Measurements from ENCODE around the gene RHBDF2. TPM values are rescaled to one million over a fixed set of nuclear protein-coding genes. Genes with fewer than 3 reads are reported as not detected.
A peak's percentile ranks its signal among the peaks of the same experiment; 100 is the strongest.

RHBDF2 gene
- total and polyA plus RNA-seq, 2 donors (not counting 1 experiment from before 2014, with no cell fraction given): 288 to 482 TPM

DNA sequence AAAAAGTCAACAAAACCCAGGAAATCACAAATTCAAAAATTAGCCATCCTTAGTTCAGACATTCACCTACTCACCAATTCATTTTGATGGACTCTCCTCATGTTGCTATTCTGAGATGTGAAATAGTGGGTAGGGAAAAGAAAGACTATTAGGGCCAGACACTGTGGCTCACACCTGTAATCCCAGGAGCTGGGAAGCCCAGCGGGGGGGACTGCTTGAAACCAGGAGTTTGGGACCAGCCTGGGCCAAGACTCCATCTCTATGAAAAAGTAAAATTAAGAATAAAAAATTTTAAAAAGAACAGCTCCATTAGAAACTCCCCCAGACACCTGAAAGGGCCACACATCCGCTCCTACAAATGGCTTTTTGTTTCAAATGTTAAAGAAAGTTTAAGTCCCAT lies 69.7 kb downstream of the RHBDF2 start:
- no peaks in the 10 kb centered on the region for H3K9me3 ChIP-seq (ENCODE audit: control extremely low read depth in 1 of 3, control insufficient read depth in 2 of 3, insufficient read depth in 1 of 3, low read length in 2 of 3)
- no peaks in the 10 kb centered on the region for H3K27me3 Mint-ChIP-seq
- POLR2A ChIA-PET: interaction anchor here (0.9 kb wide), 1 partner anchor 15 kb away, joined by 4 read pairs; no protein-coding TSS in a partner anchor
- H3K27me3 ChIP-seq (replicated peaks in 1 of 4; ENCODE audit: control extremely low read depth in 1 of 4, control insufficient read depth in 3 of 4, insufficient read depth in 4 of 4, low read length in 3 of 4): no peaks in the 10 kb centered on the region
- intact Hi-C loops (cut with micrococcal nuclease): no loop called here
- peaks cover 0 to 2% of the 10 kb centered on the region in 2 experiments for H3K36me3 ChIP-seq (replicated peaks in 1 of 2; ENCODE audit: control extremely low read depth in 1 of 2, control insufficient read depth in 1 of 2, extremely low read depth in 1 of 2, insufficient read depth in 2 of 2, low read length in 1 of 2)
- no peak for DNase-seq
- H2AFZ ChIP-seq (ENCODE audit: insufficient read depth, low read depth, low read length, poor library complexity, severe bottlenecking): no peak overlapping the region
- H3K27ac Mint-ChIP-seq: peak overlapping the region; percentile 6
- H3K9me3 Mint-ChIP-seq (ENCODE audit: insufficient read depth): no peaks in the 10 kb centered on the region
- no peak overlapping the region for H3K9ac ChIP-seq (ENCODE audit: low read length)
- peak overlapping the region; percentile 16 for H3K4me3 Mint-ChIP-seq
- no peak overlapping the region for H3K4me3 ChIP-seq (ENCODE audit: control extremely low read depth in 1 of 5, extremely low read depth in 1 of 5, insufficient read depth in 1 of 5, low read depth in 2 of 5, low read length in 4 of 5)
- TF ChIP-seq, protein P1, sequence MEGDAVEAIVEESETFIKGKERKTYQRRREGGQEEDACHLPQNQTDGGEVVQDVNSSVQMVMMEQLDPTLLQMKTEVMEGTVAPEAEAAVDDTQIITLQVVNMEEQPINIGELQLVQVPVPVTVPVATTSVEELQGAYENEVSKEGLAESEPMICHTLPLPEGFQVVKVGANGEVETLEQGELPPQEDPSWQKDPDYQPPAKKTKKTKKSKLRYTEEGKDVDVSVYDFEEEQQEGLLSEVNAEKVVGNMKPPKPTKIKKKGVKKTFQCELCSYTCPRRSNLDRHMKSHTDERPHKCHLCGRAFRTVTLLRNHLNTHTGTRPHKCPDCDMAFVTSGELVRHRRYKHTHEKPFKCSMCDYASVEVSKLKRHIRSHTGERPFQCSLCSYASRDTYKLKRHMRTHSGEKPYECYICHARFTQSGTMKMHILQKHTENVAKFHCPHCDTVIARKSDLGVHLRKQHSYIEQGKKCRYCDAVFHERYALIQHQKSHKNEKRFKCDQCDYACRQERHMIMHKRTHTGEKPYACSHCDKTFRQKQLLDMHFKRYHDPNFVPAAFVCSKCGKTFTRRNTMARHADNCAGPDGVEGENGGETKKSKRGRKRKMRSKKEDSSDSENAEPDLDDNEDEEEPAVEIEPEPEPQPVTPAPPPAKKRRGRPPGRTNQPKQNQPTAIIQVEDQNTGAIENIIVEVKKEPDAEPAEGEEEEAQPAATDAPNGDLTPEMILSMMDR (IDR thresholded peaks at IDR 0.05): no peak
- no peak for TF ChIP-seq EZH2 (IDR thresholded peaks at IDR 0.05; ENCODE audit: borderline replicate concordance, insufficient read depth, low read depth, low read length, poor library complexity, severe bottlenecking)
- peaks cover 71 to 83% of the 10 kb centered on the region in 2 donors for H3K4me1 ChIP-seq (ENCODE audit: control insufficient read depth in 2 of 2, insufficient read depth in 2 of 2, low read length in 2 of 2)
- peaks cover 78% of the 10 kb centered on the region for H3K79me2 ChIP-seq (ENCODE audit: control insufficient read depth, insufficient read depth, low read length)
- no peak for ATAC-seq (ENCODE audit: low read depth)
- H3K27ac ChIP-seq (ENCODE audit: low read length in 2 of 2): no peak overlapping the region
- peaks cover 79% of the 10 kb centered on the region for H3K4me1 Mint-ChIP-seq
- H4K20me1 ChIP-seq (ENCODE audit: control insufficient read depth, insufficient read depth, low read length, poor library complexity, severe bottlenecking): peaks cover 15% of the 10 kb centered on the region
- no peak overlapping the region for H3K4me2 ChIP-seq (replicated peaks; ENCODE audit: low read depth, low read length, poor library complexity, severe bottlenecking)
- WGBS (ENCODE audit: insufficient coverage): no CpG with 5 or more reads among the region's 2 CpGs
- CTCF ChIA-PET: interaction anchor here (0.6 to 1.6 kb wide), 6 partner anchors 13 to 77 kb away, joined by 3 to 5 read pairs (median 4); no protein-coding TSS in a partner anchor

GRCh38 chr17:76428511-76428910 lies 72.7 kb downstream of the RHBDF2 start:
- Histone ChIP-seq H3K4me2 (replicated peaks; ENCODE audit: low read depth, low read length, poor library complexity, severe bottlenecking) (peak overlapping the region; percentile 66), H3K79me2 (ENCODE audit: control insufficient read depth, insufficient read depth, low read length) (peaks cover 72% of the 10 kb centered on the region), H3K4me3 (ENCODE audit: control extremely low read depth in 1 of 5, extremely low read depth in 1 of 5, insufficient read depth in 1 of 5, low read depth in 2 of 5, low read length in 4 of 5) (peak overlapping the region in 1 of 5 experiments; percentile 49), H3K4me1 (ENCODE audit: control insufficient read depth in 2 of 2, insufficient read depth in 2 of 2, low read length in 2 of 2) (peaks cover 80 to 94% of the 10 kb centered on the region in 2 donors), H4K20me1 (ENCODE audit: control insufficient read depth, insufficient read depth, low read length, poor library complexity, severe bottlenecking) (peaks cover 6% of the 10 kb centered on the region), H3K9ac (ENCODE audit: low read length) (no peak overlapping the region), H3K27ac (ENCODE audit: low read length in 2 of 2) (peak overlapping the region; percentile 75 to 92), H3K27me3 (replicated peaks in 1 of 4; ENCODE audit: control extremely low read depth in 1 of 4, control insufficient read depth in 3 of 4, insufficient read depth in 4 of 4, low read length in 3 of 4) (no peaks in the 10 kb centered on the region), H3K9me3 (ENCODE audit: control extremely low read depth in 1 of 3, control insufficient read depth in 2 of 3, insufficient read depth in 1 of 3, low read length in 2 of 3) (no peaks in the 10 kb centered on the region), H3K36me3 (replicated peaks in 1 of 2; ENCODE audit: control extremely low read depth in 1 of 2, control insufficient read depth in 1 of 2, extremely low read depth in 1 of 2, insufficient read depth in 2 of 2, low read length in 1 of 2) (no peaks in the 10 kb centered on the region), H2AFZ (ENCODE audit: insufficient read depth, low read depth, low read length, poor library complexity, severe bottlenecking) (no peak overlapping the region)
- TF ChIP-seq EZH2 (IDR thresholded peaks at IDR 0.05; ENCODE audit: borderline replicate concordance, insufficient read depth, low read depth, low read length, poor library complexity, severe bottlenecking): no peak
- TF ChIP-seq, protein P1 (IDR thresholded peaks at IDR 0.05): no peak
- no peak for ATAC-seq (ENCODE audit: low read depth)
- POLR2A ChIA-PET: interaction anchor here (0.7 to 1.4 kb wide), 4 partner anchors 18 to 243 kb away, joined by 3 to 4 read pairs (median 4); no protein-coding TSS in a partner anchor
- Mint-ChIP-seq H3K27me3 (no peaks in the 10 kb centered on the region), H3K9me3 (ENCODE audit: insufficient read depth) (no peaks in the 10 kb centered on the region), H3K27ac (peak overlapping the region; percentile 93), H3K4me3 (peak overlapping the region; percentile 54), H3K4me1 (peaks cover 75% of the 10 kb centered on the region)
- WGBS (ENCODE audit: insufficient coverage): no CpG with 5 or more reads among the region's 1 CpG
- no peak for DNase-seq
- intact Hi-C loops (cut with micrococcal nuclease): no loop called here
- CTCF ChIA-PET: interaction anchor here (0.9 to 8.9 kb wide), 11 partner anchors 11 to 75 kb away, joined by 3 to 69 read pairs (median 8); no protein-coding TSS in a partner anchor

Measured in B cell (primary cell).